A673 (cell line): ENCODE results near the gene UTRN. TPM values are rescaled to one million over a fixed set of nuclear protein-coding genes. Genes with fewer than 3 reads are reported as not detected.

Source experiments
- BruUV-seq: library from RNA; stranded (reverse); fragments of 400-500 nt; replicated peaks from 2 replicates; lab custom pipeline; 2021; lab: Mats Ljungman, UMichigan
- CTCF ChIA-PET: fragments of 300-600 bp; sonication (Branson Sonifier 250); formaldehyde crosslinking; loops from one replicate; lab custom pipeline; 2022; ENCODE audit warnings: antibody characterized with exemption; lab: Charles Lee
- POLR2A ChIA-PET: fragments of 300-600 bp; sonication (Branson Sonifier 250); formaldehyde crosslinking; loops from one replicate; lab custom pipeline; 2022; ENCODE audit warnings: antibody characterized with exemption; ENCODE audit not compliant: low non-redundant PET; lab: Charles Lee
- DNase-seq: peaks from one replicate; pipeline ENCODE4 v3.0.0-alpha.2; 2015; ENCODE audit warnings: low spot score
- H3K27ac ChIP-seq: fragments of 200-600 bp; sonication (generic); 2 replicates; pipeline ENCODE4 v1.5.1; 2016; ENCODE audit warnings: mixed run types, low read depth, mild to moderate bottlenecking, mixed read lengths, antibody characterized with exemption, low read length; ENCODE audit not compliant: poor library complexity, severe bottlenecking
- H3K27me3 ChIP-seq: fragments of 200-600 bp; sonication (generic); replicated peaks from 2 replicates; pipeline ENCODE4 v1.6.1; 2017; ENCODE audit warnings: mixed run types, low read depth, mild to moderate bottlenecking, mixed read lengths, antibody characterized with exemption, low read length; ENCODE audit not compliant: insufficient read depth, poor library complexity
- H3K36me3 ChIP-seq: fragments of 200-600 bp; sonication (generic); 2 replicates; pipeline ENCODE4 v1.6.1; 2016; ENCODE audit warnings: mixed run types, mild to moderate bottlenecking, mixed read lengths, antibody characterized with exemption, low read length; ENCODE audit not compliant: insufficient read depth, poor library complexity, severe bottlenecking
- H3K4me1 ChIP-seq: fragments of 200-600 bp; sonication (generic); 2 replicates; pipeline ENCODE4 v1.6.1; 2017; ENCODE audit warnings: mixed run types, mild to moderate bottlenecking, mixed read lengths, antibody characterized with exemption, low read length; ENCODE audit not compliant: insufficient read depth, poor library complexity, severe bottlenecking
- H3K4me3 ChIP-seq: fragments of 200-600 bp; sonication (generic); 2 replicates; pipeline ENCODE4 v1.5.1; 2016; ENCODE audit warnings: low read depth, mixed run types, mild to moderate bottlenecking, mixed read lengths, low read length; ENCODE audit not compliant: poor library complexity, severe bottlenecking
- H3K9me3 ChIP-seq: fragments of 200-600 bp; sonication (generic); 2 replicates; pipeline ENCODE4 v1.6.1; 2016; ENCODE audit warnings: mixed run types, low read depth, mild to moderate bottlenecking, mixed read lengths, antibody characterized with exemption, low read length; ENCODE audit not compliant: poor library complexity, severe bottlenecking
- EZH2 ChIP-seq: fragments of 200-600 bp; sonication (generic); IDR thresholded peaks from 2 replicates; pipeline ENCODE4 v1.6.1; 2017; ENCODE audit warnings: borderline replicate concordance, low read depth, mild to moderate bottlenecking, mixed read lengths, antibody characterized with exemption, low read length; ENCODE audit not compliant: poor library complexity, severe bottlenecking
- intact Hi-C: fragments of 100-400 bp; cut with micrococcal nuclease; formaldehyde crosslinking; loops from one replicate; pipeline ENCODE4 v1.10.0; 2022; ENCODE audit not compliant: unreplicated experiment
- total RNA-seq: library from RNA; stranded (reverse); gene quantifications from 2 replicates; pipeline ENCODE4 v1.2.3, GENCODE V29; 2021
- TF ChIP-seq, protein P1 (sequence below): fragments of 300-800, 200-600 bp; sonication (generic); conservative IDR thresholded peaks from 2 replicates; pipeline ENCODE4 v1.5.1; 2017; ENCODE audit warnings: low read depth, mild to moderate bottlenecking, antibody characterized with exemption, low read length, moderate library complexity, mixed read lengths

Gene UTRN
- total RNA-seq, 1 experiment from 2014 or later, result 75.2 TPM

DNA sequence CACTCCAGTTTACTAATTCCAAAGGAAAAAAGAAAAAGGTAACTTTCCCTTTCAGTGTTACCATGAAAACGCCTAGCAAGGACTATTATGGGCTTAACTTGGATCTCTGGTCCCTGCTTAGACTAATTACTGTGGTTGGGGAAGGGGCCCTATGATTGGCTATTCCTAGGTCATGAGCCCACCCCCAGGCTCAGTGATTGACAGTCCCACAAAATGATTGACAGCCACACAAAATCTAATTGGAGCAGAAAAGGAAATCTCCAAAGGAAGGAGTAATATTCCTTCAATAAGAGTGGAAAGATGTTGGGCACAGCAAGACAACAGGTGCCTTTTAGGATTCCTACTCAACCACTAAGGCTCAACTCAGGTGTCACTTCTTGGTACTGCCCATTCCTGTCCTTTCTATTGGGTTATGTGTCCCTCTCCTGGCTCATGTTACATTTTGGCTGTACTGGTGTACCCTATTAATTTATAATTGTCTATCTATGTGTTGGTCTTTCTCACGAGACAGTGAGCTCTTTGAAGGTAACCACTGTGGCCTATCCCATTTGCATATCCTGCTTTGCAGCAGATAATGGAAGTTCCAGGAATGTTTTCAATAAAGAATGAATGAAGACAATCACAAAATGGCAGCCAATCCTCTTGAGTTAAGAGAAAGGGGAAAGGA is 5.5 kb upstream of the UTRN start:
- no peaks in the 10 kb centered on the region for H3K36me3 ChIP-seq
- no peak overlapping the region for H3K4me3 ChIP-seq
- no peak overlapping the region for H3K27ac ChIP-seq
- CTCF ChIA-PET, result no interaction called here
- intact Hi-C loops, result loop anchor here (10.0 kb wide), 2 partner anchors 175 to 205 kb away; no protein-coding TSS in a partner anchor
- DNase-seq, result no peak
- POLR2A ChIA-PET, result no interaction called here
- TF ChIP-seq EZH2, result no peak
- TF ChIP-seq, protein P1, sequence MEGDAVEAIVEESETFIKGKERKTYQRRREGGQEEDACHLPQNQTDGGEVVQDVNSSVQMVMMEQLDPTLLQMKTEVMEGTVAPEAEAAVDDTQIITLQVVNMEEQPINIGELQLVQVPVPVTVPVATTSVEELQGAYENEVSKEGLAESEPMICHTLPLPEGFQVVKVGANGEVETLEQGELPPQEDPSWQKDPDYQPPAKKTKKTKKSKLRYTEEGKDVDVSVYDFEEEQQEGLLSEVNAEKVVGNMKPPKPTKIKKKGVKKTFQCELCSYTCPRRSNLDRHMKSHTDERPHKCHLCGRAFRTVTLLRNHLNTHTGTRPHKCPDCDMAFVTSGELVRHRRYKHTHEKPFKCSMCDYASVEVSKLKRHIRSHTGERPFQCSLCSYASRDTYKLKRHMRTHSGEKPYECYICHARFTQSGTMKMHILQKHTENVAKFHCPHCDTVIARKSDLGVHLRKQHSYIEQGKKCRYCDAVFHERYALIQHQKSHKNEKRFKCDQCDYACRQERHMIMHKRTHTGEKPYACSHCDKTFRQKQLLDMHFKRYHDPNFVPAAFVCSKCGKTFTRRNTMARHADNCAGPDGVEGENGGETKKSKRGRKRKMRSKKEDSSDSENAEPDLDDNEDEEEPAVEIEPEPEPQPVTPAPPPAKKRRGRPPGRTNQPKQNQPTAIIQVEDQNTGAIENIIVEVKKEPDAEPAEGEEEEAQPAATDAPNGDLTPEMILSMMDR, result no peak
- no peaks in the 10 kb centered on the region for H3K27me3 ChIP-seq
- H3K4me1 ChIP-seq, result no peaks in the 10 kb centered on the region
- BruUV-seq, result no TSS peak
- H3K9me3 ChIP-seq, result no peaks in the 10 kb centered on the region

DNA sequence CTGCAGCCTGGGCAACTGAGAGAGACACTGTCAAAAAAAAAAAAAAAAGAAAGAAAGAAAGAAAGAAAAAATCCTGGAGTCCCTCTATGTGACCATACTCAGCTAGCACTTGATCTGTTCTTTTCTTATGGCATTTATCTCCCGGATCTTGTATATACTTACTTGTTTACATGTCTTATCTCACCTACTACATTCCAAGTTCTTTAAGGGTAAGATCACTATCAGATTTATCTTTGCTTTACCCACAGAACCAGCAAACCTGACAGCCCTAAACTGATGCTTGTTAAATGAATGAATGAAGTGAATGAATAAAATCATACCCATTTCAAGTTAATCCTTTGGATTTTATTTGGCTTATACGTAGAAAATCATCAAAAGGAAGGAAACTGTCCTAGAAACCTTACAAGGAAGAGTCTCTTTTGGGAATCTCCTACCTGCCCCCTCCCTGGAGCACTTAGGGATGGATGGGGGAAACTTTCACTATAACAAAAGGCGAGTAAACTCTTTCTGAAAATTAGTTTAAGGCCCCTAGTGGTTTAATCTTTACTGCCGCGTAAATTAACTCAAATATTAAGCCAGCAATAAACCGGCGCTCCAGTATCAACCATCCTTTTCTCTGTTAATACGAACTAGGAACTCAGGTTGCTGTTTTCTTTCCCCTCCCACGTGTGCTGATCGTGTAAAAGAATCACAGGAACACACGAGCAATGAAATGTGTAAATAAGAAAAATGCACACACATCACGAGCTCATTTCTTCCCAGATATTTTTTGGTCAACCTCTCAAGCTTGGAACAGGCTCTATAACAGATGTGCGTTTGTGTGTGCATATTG is 1.3 kb upstream of the UTRN start:
- H3K27me3 ChIP-seq, result no peaks in the 10 kb centered on the region
- H3K27ac ChIP-seq, result no peak overlapping the region
- peak overlapping the region; percentile 87 for H3K4me3 ChIP-seq
- no peaks in the 10 kb centered on the region for H3K9me3 ChIP-seq
- BruUV-seq, result TSS peak; percentile 63
- peak; percentile 46 for DNase-seq
- TF ChIP-seq, protein P1, result peak; percentile 36; the same call in 1 of the 2 replicates
- TF ChIP-seq EZH2, result no peak
- no peaks in the 10 kb centered on the region for H3K36me3 ChIP-seq
- intact Hi-C loops, result loop anchor here (10.0 kb wide), 2 partner anchors 179 to 201 kb away; no protein-coding TSS in a partner anchor
- POLR2A ChIA-PET, result interaction anchor here (0.7 kb wide), 1 partner anchor 198 kb away, joined by 3 read pairs; no protein-coding TSS in a partner anchor
- CTCF ChIA-PET, result interaction anchor here (0.6 kb wide), 1 partner anchor 49 kb away, joined by 7 read pairs; no protein-coding TSS in a partner anchor
- no peaks in the 10 kb centered on the region for H3K4me1 ChIP-seq

DNA sequence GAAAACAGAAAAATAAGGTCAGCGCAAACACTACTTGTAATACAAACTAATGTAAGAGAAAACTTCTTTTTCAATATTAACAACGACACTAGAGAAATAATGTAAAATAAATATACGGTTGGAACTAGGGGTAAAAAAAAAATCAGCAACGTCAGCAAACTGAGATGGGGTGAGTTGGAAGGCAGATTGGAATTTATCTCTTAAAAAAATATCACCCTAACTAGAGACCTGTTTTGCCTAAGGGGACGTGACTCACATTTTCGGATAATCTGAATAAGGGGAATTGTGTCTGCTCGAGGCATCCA is 705 bp upstream of the UTRN start:
- CTCF ChIA-PET, result no interaction called here
- POLR2A ChIA-PET, result interaction anchor here (0.7 kb wide), 1 partner anchor 197 kb away, joined by 3 read pairs; no protein-coding TSS in a partner anchor
- no peak for DNase-seq
- Histone ChIP-seq H3K4me3 (peak overlapping the region; percentile 87), H3K9me3 (no peaks in the 10 kb centered on the region), H3K36me3 (no peaks in the 10 kb centered on the region), H3K27ac (peak overlapping the region; percentile 83), H3K4me1 (no peaks in the 10 kb centered on the region), H3K27me3 (no peaks in the 10 kb centered on the region)
- no peak for TF ChIP-seq EZH2
- TF ChIP-seq, protein P1, result no peak
- BruUV-seq, result no TSS peak
- intact Hi-C loops, result loop anchor here (10.0 kb wide), 2 partner anchors 180 to 200 kb away; no protein-coding TSS in a partner anchor
